Uterus (tissue), 4 donors: ENCODE measurements around the gene GALNT2. TPM values are rescaled to one million over a fixed set of nuclear protein-coding genes. Genes with fewer than 3 reads are reported as not detected.

Source experiments
- DNase-seq, 2 donors: peaks; one replicate each; pipeline ENCODE4 v3.0.0-alpha.2; 2019 to 2020
- H3K27ac ChIP-seq, 2 donors: fragments of 200-600 bp; sonication (generic); 1 replicate in 1 of 2; 2 replicates in 1 of 2; pipeline ENCODE4 v1.5.1; 2016 to 2018
- H3K27me3 ChIP-seq, 2 donors: fragments of 200-600 bp; sonication (generic); one replicate each; pipeline ENCODE4 v1.5.1; 2018 to 2019; ENCODE audit warnings: control low read depth in 1 of 2
- H3K36me3 ChIP-seq, 2 donors: fragments of 200-600 bp; sonication (generic); one replicate each; pipeline ENCODE4 v1.5.1; 2019; ENCODE audit warnings: control low read depth in 1 of 2
- H3K4me1 ChIP-seq, 2 donors: fragments of 200-600 bp; sonication (generic); one replicate each; pipeline ENCODE4 v1.5.1; 2018 to 2019; ENCODE audit warnings: control low read depth in 1 of 2
- H3K4me3 ChIP-seq, 2 donors: fragments of 200-600 bp; sonication (generic); 1 replicate in 1 of 2; 2 replicates in 1 of 2; pipeline ENCODE4 v1.5.1; 2018 to 2019; ENCODE audit warnings: mild to moderate bottlenecking in 1 of 2
- H3K9me3 ChIP-seq, 2 donors: fragments of 200-600 bp; sonication (generic); one replicate each; pipeline ENCODE4 v1.5.1; 2019; ENCODE audit warnings: control low read depth in 1 of 2
- POLR2A ChIP-seq, 2 donors: fragments of 450-650 bp; IDR thresholded peaks; one replicate each; pipeline ENCODE4 v1.6.1; 2016; ENCODE audit warnings: antibody characterized with exemption in 2 of 2, mild to moderate bottlenecking in 1 of 2, moderate library complexity in 1 of 2
- intact Hi-C: fragments of 100-400 bp; cut with DNase I; formaldehyde crosslinking; loops from one replicate; pipeline ENCODE4 v1.15.1; 2023; ENCODE audit warnings: low total_unique reads
- total RNA-seq, 4 donors: library from RNA; depleted of rRNA in 3 of 4; stranded (reverse); fragments of >200 nt in 3 of 4; gene quantifications; one replicate each; pipeline versions ENCODE4 v1.1.0 to v1.2.4, GENCODE V29; 2014 to 2023
- TF ChIP-seq, protein P1 (sequence below), 4 experiments: fragments of 200-600 bp in 2 of 4; fragments of 450-650 bp in 2 of 4; sonication (generic) in 2 of 4; IDR thresholded peaks; one replicate each; pipeline ENCODE4 v1.5.1; 2016 to 2019; ENCODE audit warnings: antibody characterized with exemption in 4 of 4, mild to moderate bottlenecking in 2 of 4, moderate library complexity in 1 of 4
- donor health status: DM: yes; HTN: yes; CAD: no.

GALNT2 gene
- total RNA-seq, 4 donors from 2014 or later, result 13.6 to 51.6 (median 39.6) TPM

DNA sequence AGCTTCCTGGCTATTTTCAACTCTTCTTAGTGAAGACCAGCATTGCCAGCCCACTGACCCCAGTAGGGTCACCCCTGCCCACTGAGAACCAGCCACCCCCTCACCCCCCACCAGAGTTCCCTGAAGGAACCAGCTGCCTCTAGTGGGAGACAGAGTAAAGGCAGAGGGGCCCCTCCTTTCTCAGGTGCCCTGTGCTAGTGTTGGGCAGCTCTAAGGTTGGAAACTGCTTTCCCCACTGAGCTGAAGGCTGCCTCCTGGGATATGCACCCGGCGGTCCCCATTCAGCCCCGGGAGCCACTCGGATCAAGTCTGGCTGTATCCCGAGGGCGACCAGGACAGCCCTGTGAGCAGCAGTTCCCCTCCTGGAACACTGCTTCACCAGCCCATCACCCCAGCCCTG, 248.1 kb downstream of the GALNT2 start:
- intact Hi-C loops, result loop anchor here (5.0 kb wide), 1 partner anchor 648 kb away; no protein-coding TSS in a partner anchor

DNA sequence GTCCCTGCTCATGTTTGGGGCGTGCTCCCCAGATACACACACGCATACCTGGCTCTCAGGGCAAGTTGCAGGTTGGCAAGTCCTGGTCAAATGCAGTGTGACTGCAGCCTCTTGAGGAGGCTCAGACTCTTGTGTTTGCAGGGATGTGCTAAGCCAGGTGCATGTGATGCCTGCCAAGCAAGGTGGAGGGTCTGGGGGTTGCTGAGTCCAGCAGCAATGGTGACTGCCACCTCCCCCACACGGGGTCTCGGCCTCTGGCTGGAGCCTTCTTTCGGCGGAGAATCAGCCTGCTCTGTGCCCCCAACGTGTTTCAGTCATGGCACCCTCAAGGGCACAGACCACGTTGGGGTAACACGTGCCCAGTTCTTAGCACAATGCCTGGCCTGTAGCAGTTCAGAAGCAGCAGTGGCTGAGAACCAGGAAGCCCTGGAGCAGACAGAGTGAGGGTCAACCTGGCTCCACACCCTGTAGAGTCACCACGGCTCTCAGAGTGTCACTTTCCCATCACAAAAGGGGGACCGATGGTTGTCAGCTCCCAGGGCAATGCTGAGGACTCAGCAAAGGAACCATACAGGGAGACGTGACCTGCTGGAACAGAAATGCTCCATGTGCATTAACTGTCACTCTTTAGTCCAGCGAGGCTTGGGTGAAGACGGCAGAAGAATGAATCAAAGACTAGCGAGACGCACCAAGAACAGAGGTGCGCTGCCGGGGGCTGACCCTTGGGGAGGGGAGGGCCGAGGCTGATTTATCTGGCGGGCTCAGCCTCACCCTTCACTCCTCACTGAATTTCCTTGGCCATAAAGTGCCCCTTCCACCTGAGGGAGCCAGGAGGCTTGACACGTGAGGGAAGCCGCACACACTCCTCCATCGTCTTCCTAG, 250.1 kb downstream of the GALNT2 start:
- no peak overlapping the region for H3K27ac ChIP-seq
- H3K27me3 ChIP-seq, result no peaks in the 10 kb centered on the region
- H3K4me3 ChIP-seq, result no peak overlapping the region
- TF ChIP-seq POLR2A (IDR thresholded peaks at IDR 0.05), result no peak
- TF ChIP-seq, protein P1, sequence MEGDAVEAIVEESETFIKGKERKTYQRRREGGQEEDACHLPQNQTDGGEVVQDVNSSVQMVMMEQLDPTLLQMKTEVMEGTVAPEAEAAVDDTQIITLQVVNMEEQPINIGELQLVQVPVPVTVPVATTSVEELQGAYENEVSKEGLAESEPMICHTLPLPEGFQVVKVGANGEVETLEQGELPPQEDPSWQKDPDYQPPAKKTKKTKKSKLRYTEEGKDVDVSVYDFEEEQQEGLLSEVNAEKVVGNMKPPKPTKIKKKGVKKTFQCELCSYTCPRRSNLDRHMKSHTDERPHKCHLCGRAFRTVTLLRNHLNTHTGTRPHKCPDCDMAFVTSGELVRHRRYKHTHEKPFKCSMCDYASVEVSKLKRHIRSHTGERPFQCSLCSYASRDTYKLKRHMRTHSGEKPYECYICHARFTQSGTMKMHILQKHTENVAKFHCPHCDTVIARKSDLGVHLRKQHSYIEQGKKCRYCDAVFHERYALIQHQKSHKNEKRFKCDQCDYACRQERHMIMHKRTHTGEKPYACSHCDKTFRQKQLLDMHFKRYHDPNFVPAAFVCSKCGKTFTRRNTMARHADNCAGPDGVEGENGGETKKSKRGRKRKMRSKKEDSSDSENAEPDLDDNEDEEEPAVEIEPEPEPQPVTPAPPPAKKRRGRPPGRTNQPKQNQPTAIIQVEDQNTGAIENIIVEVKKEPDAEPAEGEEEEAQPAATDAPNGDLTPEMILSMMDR (IDR thresholded peaks at IDR 0.05), result no peak
- no peak for DNase-seq
- intact Hi-C loops, result loop anchor here (5.0 kb wide), 1 partner anchor 650 kb away; no protein-coding TSS in a partner anchor
- H3K4me1 ChIP-seq, result no peaks in the 10 kb centered on the region
- H3K9me3 ChIP-seq, result no peaks in the 10 kb centered on the region
- no peaks in the 10 kb centered on the region for H3K36me3 ChIP-seq

More for the DNA sequence above, 248.1 kb downstream of the GALNT2 start:
- Histone ChIP-seq H3K9me3 (no peaks in the 10 kb centered on the region), H3K4me1 (no peaks in the 10 kb centered on the region), H3K27me3 (no peaks in the 10 kb centered on the region), H3K27ac (no peak overlapping the region), H3K4me3 (no peak overlapping the region), H3K36me3 (no peaks in the 10 kb centered on the region)
- DNase-seq, result no peak
- TF ChIP-seq, protein P1 (IDR thresholded peaks at IDR 0.05), result no peak
- no peak for TF ChIP-seq POLR2A (IDR thresholded peaks at IDR 0.05)

DNA sequence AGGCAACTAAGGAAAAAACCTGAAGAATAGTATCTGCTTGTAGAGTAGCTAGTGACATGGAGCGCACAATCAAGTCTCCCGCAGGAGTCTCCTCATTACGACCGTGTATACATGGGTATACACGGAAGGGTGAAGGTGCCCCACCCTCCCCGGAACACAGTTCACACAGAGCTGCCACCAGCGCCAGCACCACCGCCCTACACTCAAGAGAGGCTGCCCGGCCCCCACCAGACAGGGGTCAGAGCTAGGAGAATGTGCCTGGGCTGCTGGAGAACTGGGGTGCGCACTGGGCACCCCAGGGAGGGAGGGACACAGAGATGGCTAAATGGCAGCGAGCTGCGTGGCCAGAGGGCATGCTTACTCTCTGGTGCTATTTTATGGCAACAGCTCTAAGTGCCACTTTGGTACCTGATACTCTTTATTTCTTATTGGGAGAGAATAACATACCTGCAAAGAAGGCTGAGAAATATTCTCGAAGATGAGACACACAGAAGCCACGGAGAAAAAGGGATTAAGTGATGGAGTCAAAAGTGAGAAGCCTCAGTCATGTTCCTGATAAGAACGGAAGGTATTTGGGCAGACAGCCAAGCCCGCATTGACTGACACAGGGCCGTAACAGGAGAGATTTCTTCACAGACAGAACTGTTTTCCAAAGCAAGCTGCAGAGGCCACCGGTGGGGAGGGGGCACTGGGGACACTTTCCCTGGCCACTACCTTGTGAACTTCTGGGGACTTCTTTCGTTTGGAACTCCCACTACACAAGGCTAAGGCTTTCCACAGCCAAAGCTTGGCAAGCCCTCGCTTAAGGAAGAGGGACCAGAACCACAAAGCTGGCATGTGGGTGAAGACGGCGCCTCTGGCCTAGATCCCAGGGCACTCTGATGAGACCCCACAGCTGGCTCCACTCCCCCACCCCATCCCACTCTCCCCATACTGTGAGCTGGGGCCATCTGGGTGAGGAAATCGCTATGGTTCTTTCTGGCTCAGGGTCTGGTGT, 251.1 kb downstream of the GALNT2 start:
- H3K27me3 ChIP-seq, result no peaks in the 10 kb centered on the region
- intact Hi-C loops, result loop anchor here (5.0 kb wide), 1 partner anchor 651 kb away; no protein-coding TSS in a partner anchor
- H3K4me3 ChIP-seq, result no peak overlapping the region
- TF ChIP-seq, protein P1 (IDR thresholded peaks at IDR 0.05), result no peak
- TF ChIP-seq POLR2A (IDR thresholded peaks at IDR 0.05), result no peak
- no peak for DNase-seq
- no peaks in the 10 kb centered on the region for H3K4me1 ChIP-seq
- no peaks in the 10 kb centered on the region for H3K9me3 ChIP-seq
- no peaks in the 10 kb centered on the region for H3K36me3 ChIP-seq
- no peak overlapping the region for H3K27ac ChIP-seq

DNA sequence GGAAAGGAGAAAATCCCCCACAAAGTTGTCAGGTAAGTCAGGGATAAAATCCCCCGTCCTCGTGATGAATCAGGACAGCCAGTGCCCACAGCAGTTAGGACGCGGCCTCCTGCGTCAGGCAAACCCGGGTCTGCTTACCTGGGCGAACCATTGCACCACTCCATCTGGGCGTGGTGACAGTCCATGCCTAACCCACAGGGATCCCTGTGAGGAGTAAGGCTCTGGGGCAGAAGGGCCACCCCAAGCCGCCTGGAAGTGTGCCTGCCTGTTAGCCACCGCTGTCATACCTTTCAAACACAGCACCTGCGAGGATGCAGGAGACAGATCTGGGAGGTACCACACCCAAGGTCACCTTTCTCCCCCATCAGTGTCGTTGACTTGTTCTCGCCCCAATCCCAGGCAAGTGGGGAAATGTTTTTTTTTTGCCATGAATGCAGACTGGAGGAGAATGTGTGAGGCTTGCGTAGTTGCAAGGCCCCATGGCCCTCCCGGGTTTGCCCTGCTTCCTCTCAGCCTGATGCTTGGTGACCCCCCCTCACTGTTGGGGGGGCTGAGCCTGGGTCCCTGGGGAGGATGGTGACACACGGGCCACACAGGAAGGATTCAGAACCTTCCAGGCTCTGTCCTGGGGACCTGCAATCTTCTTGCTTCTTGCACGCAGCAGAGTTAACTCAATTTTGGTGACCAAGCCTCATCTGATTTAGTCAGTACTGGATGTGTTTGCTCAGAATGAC, 252.1 kb downstream of the GALNT2 start:
- Histone ChIP-seq H3K4me1 (no peaks in the 10 kb centered on the region), H3K36me3 (no peaks in the 10 kb centered on the region), H3K27ac (no peak overlapping the region), H3K27me3 (no peaks in the 10 kb centered on the region), H3K4me3 (no peak overlapping the region), H3K9me3 (no peaks in the 10 kb centered on the region)
- intact Hi-C loops, result loop anchor here (5.0 kb wide), 1 partner anchor 652 kb away; no protein-coding TSS in a partner anchor
- TF ChIP-seq POLR2A (IDR thresholded peaks at IDR 0.05), result no peak
- TF ChIP-seq, protein P1 (IDR thresholded peaks at IDR 0.05), result no peak
- DNase-seq, result no peak
